Transverse colon (tissue), 4 donors: ENCODE results near the gene PIH1D1.

Experiments used
- CTCF ChIP-seq, 5 experiments: fragments of 200-600 bp in 3 of 5; fragments of 450-650 bp in 2 of 5; sonication (generic) in 3 of 5; IDR thresholded peaks; 1 replicate in 2 of 5; 2 replicates in 3 of 5; pipeline ENCODE4 v1.5.1; 2016 to 2017; ENCODE audit warnings: antibody characterized with exemption in 5 of 5, inconsistent platforms in 3 of 5, mild to moderate bottlenecking in 2 of 5, moderate library complexity in 1 of 5
- EP300 ChIP-seq: sonication (generic); formaldehyde crosslinking; IDR thresholded peaks from one replicate; pipeline ENCODE4 v1.6.1; 2017; ENCODE audit warnings: antibody characterized with exemption, low read depth
- POLR2A ChIP-seq: fragments of 450-650 bp; IDR thresholded peaks from one replicate; pipeline ENCODE4 v1.6.1; 2016; ENCODE audit warnings: antibody characterized with exemption, mild to moderate bottlenecking, moderate library complexity
- POLR2AphosphoS5 ChIP-seq, 3 donors: sonication (generic); formaldehyde crosslinking; IDR thresholded peaks; one replicate each; pipeline ENCODE4 v1.6.1; 2016; ENCODE audit warnings: antibody characterized with exemption in 3 of 3

DNA sequence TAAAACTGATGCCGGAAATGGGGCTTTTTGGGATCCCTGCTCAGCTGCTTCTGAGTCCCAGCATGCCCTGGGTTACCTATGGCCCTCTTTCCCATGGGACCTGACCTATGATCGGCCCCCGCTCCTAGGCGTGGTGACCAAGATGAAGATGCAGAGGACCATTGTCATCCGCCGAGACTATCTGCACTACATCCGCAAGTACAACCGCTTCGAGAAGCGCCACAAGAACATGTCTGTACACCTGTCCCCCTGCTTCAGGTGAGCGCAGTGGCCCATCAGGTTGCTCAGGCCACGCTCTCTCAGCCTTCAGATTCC lies 46.1 kb upstream of the PIH1D1 start:
- no peak for TF ChIP-seq POLR2A
- no peak for TF ChIP-seq EP300
- TF ChIP-seq CTCF (IDR thresholded peaks at IDR 0.05): no peak
- TF ChIP-seq POLR2AphosphoS5 (IDR thresholded peaks at IDR 0.05): no peak
